HG02610 (cell line): ENCODE results near the gene BHLHA15.

ENCODE experiments used
- ATAC-seq: cut with Tn5 transposase; IDR thresholded peaks from one replicate; pipeline ENCODE4 v1.9.1; 2021; ENCODE audit warnings: mild to moderate bottlenecking, moderate library complexity; ENCODE audit not compliant: unreplicated experiment

The BHLHA15 gene

GRCh38 chr7:98238976-98239375 lies 27.7 kb downstream of the BHLHA15 start:
- no peak for ATAC-seq

DNA sequence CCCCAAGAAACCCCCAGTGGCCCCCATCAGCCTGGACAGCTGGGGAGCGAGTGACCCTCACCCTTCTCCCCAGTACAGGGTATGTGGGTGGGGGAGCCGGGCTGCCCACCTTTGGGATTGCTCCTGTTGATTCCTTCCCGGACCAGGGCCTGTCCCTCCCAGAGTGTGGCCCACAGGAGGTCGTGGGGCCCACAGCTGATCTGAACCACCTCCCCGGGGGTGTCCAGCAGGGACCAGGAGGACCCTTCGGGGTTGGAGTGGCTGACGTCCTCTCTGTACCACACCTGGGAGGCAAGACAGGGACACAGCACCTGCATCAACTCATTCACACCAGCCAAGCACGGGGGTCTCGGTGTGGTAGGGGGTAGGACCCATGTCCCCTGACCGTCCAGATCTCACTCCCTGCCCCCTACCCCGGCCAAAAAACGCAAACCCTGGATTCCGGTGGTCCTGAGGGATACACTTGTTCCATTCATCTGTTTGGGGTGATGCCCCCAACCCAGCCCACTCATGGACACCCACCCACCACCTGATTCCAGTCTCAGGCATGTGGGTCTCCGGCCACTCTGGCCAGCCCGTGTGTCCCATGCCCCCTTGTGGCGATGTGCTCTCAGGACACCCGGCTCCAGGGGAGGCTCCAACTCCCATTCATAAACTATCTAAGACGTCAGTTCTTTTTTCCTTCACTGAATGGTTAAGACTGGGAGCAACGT lies 29.9 kb downstream of the BHLHA15 start:
- ATAC-seq, result no peak

- no peak for ATAC-seq
Measured at GRCh38 chr7:98241674-98242241, 30.5 kb downstream of the BHLHA15 start.

GRCh38 chr7:98242342-98242741 lies 31.1 kb downstream of the BHLHA15 start:
- ATAC-seq, result no peak

- no peak for ATAC-seq
Measured at GRCh38 chr7:98242934-98243333, 31.7 kb downstream of the BHLHA15 start.

DNA sequence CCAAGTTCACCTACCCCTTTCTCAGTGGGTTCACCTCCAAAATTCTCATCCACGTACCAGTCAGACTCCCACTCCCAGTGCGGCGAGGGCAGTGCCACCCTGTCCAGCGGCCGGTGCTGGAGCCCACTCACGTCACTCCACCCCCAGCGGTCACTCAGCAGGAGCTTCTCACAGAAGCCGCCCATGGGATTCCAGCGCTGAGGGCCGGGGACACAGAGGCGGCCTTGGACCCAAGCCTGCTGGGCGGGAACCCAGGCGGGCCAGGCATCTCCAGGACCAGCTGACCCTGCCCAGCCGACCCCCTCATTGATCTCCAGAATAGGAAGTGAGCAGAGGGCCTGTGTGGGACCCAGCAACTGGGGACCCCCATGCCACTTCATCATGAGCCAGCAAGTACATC lies 33.6 kb downstream of the BHLHA15 start:
- no peak for ATAC-seq

DNA sequence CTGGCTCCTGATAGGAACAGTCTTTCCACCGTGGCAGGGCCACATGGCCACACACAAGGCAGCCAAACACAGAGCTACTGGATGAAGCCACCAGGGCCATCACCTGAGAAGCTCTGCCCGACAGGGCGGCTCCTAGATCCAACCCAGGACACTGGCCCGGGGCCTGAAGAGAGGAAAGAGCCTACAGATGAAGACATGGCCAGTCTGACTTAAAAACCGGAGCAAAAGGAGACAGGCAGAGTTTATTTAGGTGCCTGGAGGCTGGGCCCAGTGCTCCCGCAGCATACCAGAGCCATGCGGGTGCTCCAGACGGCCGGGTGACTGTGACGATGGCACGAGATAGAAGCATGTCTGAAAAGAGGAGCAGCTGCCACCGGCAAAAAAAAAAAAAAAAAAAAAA lies 36.9 kb downstream of the BHLHA15 start:
- ATAC-seq, result no peak

DNA sequence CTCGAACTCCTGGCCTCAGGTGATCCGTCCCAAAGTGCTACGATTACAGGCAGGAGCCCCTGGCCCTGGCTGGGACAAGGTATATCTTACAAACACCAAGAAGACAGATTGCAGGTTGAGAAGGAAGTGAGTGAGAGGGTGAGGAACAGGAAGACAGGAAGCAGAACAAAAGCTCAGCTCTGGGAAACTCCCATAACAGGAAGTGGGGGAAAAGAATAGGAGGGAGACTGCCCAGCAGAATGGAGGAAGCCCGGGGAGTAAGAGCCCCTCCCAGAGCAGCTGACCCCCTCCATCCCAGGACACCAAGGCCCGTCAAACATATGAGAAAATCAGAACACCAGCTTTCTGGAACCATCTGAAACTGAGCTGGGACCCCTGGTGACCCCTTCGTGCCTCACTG lies 37.9 kb downstream of the BHLHA15 start:
- ATAC-seq, result no peak

DNA sequence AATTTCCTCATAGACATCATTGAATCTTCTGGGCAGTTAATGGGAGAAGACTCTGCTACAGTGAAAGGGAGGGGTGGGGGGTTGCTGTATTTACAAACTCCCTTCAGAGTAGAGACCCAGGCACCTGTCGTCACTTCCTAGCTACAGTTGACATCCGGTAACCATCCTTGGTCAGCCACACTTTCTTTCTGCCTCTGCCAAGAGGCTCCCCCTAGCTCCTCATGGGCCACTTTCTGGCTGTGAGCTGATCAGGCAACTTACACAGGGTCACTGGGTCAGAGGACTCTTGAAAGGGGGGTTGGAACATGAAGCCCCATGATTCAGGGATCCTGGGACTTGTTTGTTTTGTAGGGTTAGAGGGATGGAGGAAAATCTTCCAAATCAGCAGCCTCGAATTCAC lies 39.5 kb downstream of the BHLHA15 start:
- ATAC-seq, result no peak

DNA sequence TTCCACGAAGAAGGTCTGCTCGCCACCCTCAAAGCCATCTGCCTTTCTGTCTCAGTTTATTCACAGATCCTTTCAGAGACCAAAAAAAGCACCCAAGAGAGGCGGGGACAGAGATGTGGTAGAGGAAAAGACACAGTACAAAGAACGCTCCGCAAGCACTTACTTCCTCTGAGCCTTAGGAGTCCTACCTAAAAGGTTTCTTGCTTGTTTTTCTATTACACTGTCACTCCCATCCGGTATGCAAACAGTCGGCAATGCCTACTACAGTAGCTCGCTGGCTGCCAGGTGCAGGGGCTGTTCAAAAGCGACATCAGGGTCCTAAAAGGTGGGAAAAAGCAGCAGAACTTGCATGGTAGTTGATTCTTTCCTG lies 40.0 kb downstream of the BHLHA15 start:
- ATAC-seq, result no peak

DNA sequence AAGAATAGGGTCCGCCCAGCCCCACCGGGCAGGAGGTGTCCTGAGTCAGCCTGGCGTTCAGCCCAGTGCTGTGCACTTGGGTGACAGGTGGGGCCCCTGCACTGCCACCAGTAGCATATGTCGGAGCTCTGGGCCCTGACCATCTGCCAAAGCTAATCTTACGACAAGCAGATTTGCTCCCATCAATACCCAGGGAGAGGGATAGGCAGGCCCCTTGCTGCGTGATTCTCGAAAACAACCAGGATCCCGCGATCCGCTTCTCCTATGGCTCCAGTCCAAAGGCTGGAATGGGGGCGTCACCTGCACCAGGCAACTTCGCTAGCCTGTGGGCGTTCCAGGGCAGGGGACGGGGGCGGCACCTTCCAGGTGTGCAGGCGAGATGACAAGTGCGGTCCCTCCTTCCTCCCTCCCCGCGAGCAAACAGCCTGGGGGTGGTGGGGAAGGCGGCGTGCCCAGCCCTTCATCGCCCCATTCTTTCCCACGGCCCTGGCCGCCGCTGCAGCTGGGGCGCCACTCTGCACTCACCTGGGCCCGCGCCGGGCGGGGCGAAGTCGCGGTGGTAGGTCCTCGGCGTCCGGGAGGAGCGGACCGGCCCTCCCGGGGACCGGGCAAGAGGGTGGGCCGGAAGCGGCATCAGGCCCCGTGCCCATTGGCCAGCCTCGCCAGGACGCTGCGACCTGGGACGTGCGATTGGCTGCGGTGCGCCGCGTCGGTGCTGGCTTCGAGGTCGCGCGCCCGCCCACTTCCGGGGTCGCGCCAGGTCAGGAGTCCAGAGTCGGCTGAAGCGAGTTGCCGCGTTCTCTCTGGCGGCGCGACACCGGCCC lies 40.6 kb downstream of the BHLHA15 start, which contains the start of gene TECPR1:
Gene TECPR1, minus strand, starts transcription at position 632 of the 824 bp plus-strand sequence. CDS start 6,086 bp downstream, outside the sequence.
- peak; percentile 99 for ATAC-seq

GRCh38 chr7:98252425-98253054 lies 41.3 kb downstream of the BHLHA15 start:
- peak; percentile 44 for ATAC-seq

- no peak for ATAC-seq
Measured at GRCh38 chr7:98254516-98254915, 43.3 kb downstream of the BHLHA15 start.

DNA sequence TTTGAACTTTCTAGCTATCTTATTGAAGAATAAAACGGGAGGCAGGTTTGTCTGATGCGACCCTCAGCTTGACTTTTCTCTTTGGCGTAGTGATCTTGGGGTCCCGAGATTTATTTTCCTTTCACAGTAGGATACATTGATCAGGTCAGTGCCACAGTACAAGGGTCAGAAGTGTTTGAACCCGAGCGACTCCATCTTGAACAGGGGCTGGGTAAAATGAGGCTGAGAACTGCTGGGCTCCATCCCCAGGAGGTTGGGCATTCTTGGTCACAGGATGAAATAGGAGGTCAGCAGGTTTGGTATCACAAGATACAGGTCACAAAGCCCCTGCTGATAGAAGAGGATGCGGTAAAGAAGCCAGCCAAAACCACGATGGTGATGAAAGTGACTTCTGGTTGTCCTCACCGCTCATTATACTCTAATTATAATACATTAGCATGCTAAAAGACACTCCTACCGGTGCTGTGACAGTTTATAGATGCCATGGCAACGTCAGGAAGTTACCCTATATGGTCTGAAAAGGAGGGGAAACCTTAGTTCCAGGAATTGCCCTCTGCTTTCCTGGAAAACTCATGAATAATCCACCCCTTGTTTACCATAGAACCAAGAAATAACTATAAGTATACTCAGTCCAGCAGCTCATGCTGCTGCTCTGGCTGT lies 43.8 kb downstream of the BHLHA15 start:
- no peak for ATAC-seq

- ATAC-seq, result no peak
Measured at GRCh38 chr7:98256431-98256830, 45.2 kb downstream of the BHLHA15 start.

DNA sequence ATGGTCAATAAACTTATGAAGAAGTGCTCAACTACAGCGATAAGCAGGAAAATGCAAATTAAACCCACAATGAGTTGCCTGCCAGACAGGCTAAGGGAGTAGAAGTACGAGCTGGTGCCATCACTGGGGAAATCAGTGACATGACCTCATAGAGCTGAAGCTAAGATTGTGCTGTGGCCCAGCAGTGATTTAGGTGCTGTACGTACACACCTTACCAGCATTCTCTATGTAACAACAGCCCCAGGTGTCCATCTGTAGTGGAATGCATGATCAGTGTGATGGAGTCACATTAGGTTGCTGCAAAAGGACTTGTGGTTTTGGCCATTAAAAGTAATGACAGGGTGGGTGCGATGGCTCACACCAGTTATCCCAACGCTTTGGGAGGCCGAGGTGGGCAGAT lies 46.5 kb downstream of the BHLHA15 start:
- ATAC-seq, result no peak
